Adrenal gland (tissue), 19 donors: ENCODE results near the gene TET3. TPM values are rescaled to one million over a fixed set of nuclear protein-coding genes. Genes with fewer than 3 reads are reported as not detected.

Experiments used
- DNase-seq, 7 donors: peaks; one replicate each; pipeline ENCODE4 v3.0.0-alpha.2; 2019 to 2020
- H3K27ac ChIP-seq, 5 donors: fragments of 200-600 bp; sonication (generic) in 4 of 5; 1 replicate in 3 of 5; 2 replicates in 2 of 5; pipeline versions ENCODE4 v1.5.1 to v1.8.0; 2016 to 2020; ENCODE audit warnings: mild to moderate bottlenecking in 1 of 5
- H3K27me3 ChIP-seq: fragments of 200-600 bp; 2 replicates; pipeline ENCODE4 v1.8.0; 2021
- H3K36me3 ChIP-seq, 2 donors: fragments of 200-600 bp; replicated peaks in 1 of 2; 1 replicate in 1 of 2; 2 replicates in 1 of 2; pipeline versions ENCODE4 v1.5.1 to v1.8.0; 2018 to 2022
- H3K4me1 ChIP-seq, 2 donors: fragments of 200-600 bp; replicated peaks in 1 of 2; 1 replicate in 1 of 2; 2 replicates in 1 of 2; pipeline versions ENCODE4 v1.5.1 to v1.8.0; 2018 to 2021
- H3K4me3 ChIP-seq, 4 donors: fragments of 200-600 bp; sonication (generic) in 3 of 4; one replicate each; pipeline ENCODE4 v1.5.1; 2016 to 2018
- H3K9me3 ChIP-seq, 3 donors: fragments of 200-600 bp; sonication (generic) in 1 of 3; replicated peaks in 1 of 3; 1 replicate in 2 of 3; 2 replicates in 1 of 3; pipeline versions ENCODE4 v1.5.1 to v1.8.0; 2016 to 2021
- CTCF ChIP-seq, 6 experiments: fragments of 450-650 bp in 4 of 6; fragments of 200-600 bp in 2 of 6; sonication (generic) in 1 of 6; IDR thresholded peaks; 1 replicate in 5 of 6; 2 replicates in 1 of 6; pipeline versions ENCODE4 v1.5.1 to v1.8.0; 2016 to 2021; ENCODE audit warnings: antibody characterized with exemption in 6 of 6, mild to moderate bottlenecking in 2 of 6, moderate library complexity in 1 of 6
- POLR2A ChIP-seq, 2 donors: fragments of 450-650 bp; IDR thresholded peaks; one replicate each; pipeline ENCODE4 v1.6.1; 2017; ENCODE audit warnings: antibody characterized with exemption in 2 of 2, mild to moderate bottlenecking in 2 of 2, moderate library complexity in 1 of 2
- WGBS, 4 donors: extraction: QIAGEN DNeasy Blood & Tissue Kit in 2 of 4; methylation state at CpG; one replicate each; pipeline versions ENCODE4 v1.1.5 to v1.1.7; 2013 to 2017; 5-methylcytosine and 5-hydroxymethylcytosine counted together
- intact Hi-C, 2 donors: fragments of 100-400 bp; cut with DNase I; formaldehyde crosslinking; loops; one replicate each; pipeline versions ENCODE4 v1.14.1 to v1.15.0; 2022 to 2023
- long read RNA-seq, 10 donors: library from polyadenylated mRNA in 3 of 10; unstranded in 2 of 10; stranded (forward) in 1 of 10; transcript quantifications; one replicate each; pipeline ENCODE4 v2.0.0 and lab custom pipeline, GENCODE V29; 2021 to 2026
- polyA plus RNA-seq, 3 donors: library from polyadenylated mRNA; stranded (reverse); fragments of 200-250 nt in 2 of 3; fragments of 350-450 nt in 1 of 3; fragmentation: Illumina TruSeq in 1 of 3; extraction: RNeasy Lipid Tissue Mini Kit (QIAGEN cat#74804) in 1 of 3; gene quantifications; one replicate each; pipeline ENCODE4 v1.2.3, GENCODE V29; 2013 to 2014
- total RNA-seq, 9 donors: library from RNA; depleted of rRNA in 4 of 9; stranded (reverse); fragments of >200 nt in 4 of 9; fragments of 120-200 nt in 1 of 9; fragmentation: NEBNext Ultra II Directional in 1 of 9; extraction: Animal tissue kit (Norgen Biotek cat#: 25700) in 1 of 9; gene quantifications; one replicate each; pipeline versions ENCODE4 v1.1.0 to v1.2.4, GENCODE V29; 2013 to 2023
- donor health status: healthy with polysubstance abuse.
- donor health status: Bipolar disorder and iron deficiency.
- donor health status: DM: yes; HTN: yes; CAD: no.
- donor health status: DM: no; HTN: no; CAD: no.
- donor health status: DM: no; HTN: no; CAD: no.
- donor health status: DM: yes; HTN: yes; CAD: no.

Gene TET3
- total RNA-seq (1 to 10 TPM; 1.6 to 8.6 (median 6.0) TPM), polyA plus RNA-seq (1 to 10 TPM; 1.3 to 5.7 (median 1.3) TPM)
- long read RNA-seq, donor 1: 0 reads
- long read RNA-seq, donor 2: 0 reads
- long read RNA-seq, donor 3: 0 reads
- long read RNA-seq, donor 4: 0 reads
- long read RNA-seq, donor 5, partial matches to known transcripts: 1 of 1 reads
- long read RNA-seq, donor 5, other reads (novel, unspliced or antisense): 0 of 1 reads
- long read RNA-seq, donor 6, partial matches to known transcripts: 0 of 2 reads
- long read RNA-seq, donor 6, other reads (novel, unspliced or antisense): 2 of 2 reads
- long read RNA-seq, donor 7: 0 reads
- long read RNA-seq, donor 8: 0 reads
- long read RNA-seq, donor 9: 0 reads
- long read RNA-seq, donor 10: 0 reads

- peaks cover 19 to 63% of the 10 kb centered on the region in 2 donors for H3K4me1 ChIP-seq
- no peak for TF ChIP-seq POLR2A (IDR thresholded peaks at IDR 0.05)
- TF ChIP-seq CTCF (IDR thresholded peaks at IDR 0.05): no peak
- peak in 4 of 7 donors; percentile 44 to 65 (median 49) for DNase-seq
- H3K9me3 ChIP-seq: no peaks in the 10 kb centered on the region
- peak within 1 kb of the TSS in 3 of 5 donors; percentile 47 to 86 (median 67) for H3K27ac ChIP-seq
- no peaks in the 10 kb centered on the region for H3K36me3 ChIP-seq
- WGBS, 4 donors: 6 to 13% (median 6%) methylated on average over 23 to 85 of the region's 85 CpGs; no CpG with 5 or more reads in 1 of the 4 donors
- H3K27me3 ChIP-seq: no peaks in the 10 kb centered on the region
- intact Hi-C loops: no loop called here
- peak within 1 kb of the TSS in 2 of 4 donors; percentile 59 to 78 for H3K4me3 ChIP-seq
These were observed at the start of gene TET3 for GRCh38 chr2:73984203-73984921. TSS of gene TET3 (plus strand) at chr2:73984910. CDS start at chr2:73986404, 1,494 bp downstream.

GRCh38 chr2:73935641-73936040, 49.1 kb upstream of the TET3 start:
- no peak overlapping the region for H3K27ac ChIP-seq
- H3K36me3 ChIP-seq: no peaks in the 10 kb centered on the region
- TF ChIP-seq POLR2A (IDR thresholded peaks at IDR 0.05) (no peak), CTCF (IDR thresholded peaks at IDR 0.05) (no peak)
- H3K27me3 ChIP-seq: no peaks in the 10 kb centered on the region
- no peaks in the 10 kb centered on the region for H3K9me3 ChIP-seq
- no peak overlapping the region for H3K4me3 ChIP-seq
- no peak for DNase-seq
- intact Hi-C loops: no loop called here
- H3K4me1 ChIP-seq: peaks cover 0 to 35% of the 10 kb centered on the region in 2 donors

GRCh38 chr2:73937103-73937885, 47.4 kb upstream of the TET3 start:
- intact Hi-C loops: no loop called here
- WGBS, 4 donors: 81 to 89% (median 83%) methylated on average over 4 of the region's 4 CpGs
- H3K4me1 ChIP-seq: peaks cover 0 to 21% of the 10 kb centered on the region in 2 donors

More at GRCh38 chr2:73937103-73937885, 47.4 kb upstream of the TET3 start:
- Histone ChIP-seq H3K27ac (no peak overlapping the region), H3K9me3 (no peaks in the 10 kb centered on the region), H3K27me3 (no peaks in the 10 kb centered on the region), H3K4me3 (no peak overlapping the region), H3K36me3 (no peaks in the 10 kb centered on the region)
- DNase-seq: no peak
- TF ChIP-seq CTCF (IDR thresholded peaks at IDR 0.05) (no peak), POLR2A (IDR thresholded peaks at IDR 0.05) (no peak)
